Natural killer cell (primary cell): ENCODE results near the gene MS4A18. TPM values are rescaled to one million over a fixed set of nuclear protein-coding genes. Genes with fewer than 3 reads are reported as not detected.

Experiments used
- ATAC-seq, 3 donors: fragments of 150-1000 bp in 2 of 3; fragments of 200-7000 bp in 1 of 3; cut with Tn5 transposase; 1 replicate in 1 of 3; 2 replicates in 2 of 3; pipeline ENCODE4 v1.10.0; 2021; ENCODE audit warnings: mild to moderate bottlenecking in 2 of 3, moderate library complexity in 2 of 3
- DNase-seq, 2 donors: peaks; one replicate each; pipeline versions ENCODE4 v3.0.0 to v3.0.0-alpha.2; 2013 to 2021; ENCODE audit warnings: mixed read lengths in 1 of 2
- H3K27ac ChIP-seq: one replicate; pipeline ENCODE4 v1.5.1; 2013; ENCODE audit warnings: mild to moderate bottlenecking, low read length
- H3K27me3 ChIP-seq: one replicate; pipeline ENCODE4 v1.6.1; 2013; ENCODE audit warnings: low read length; ENCODE audit not compliant: control insufficient read depth, insufficient read depth
- H3K36me3 ChIP-seq: one replicate; pipeline ENCODE4 v1.6.1; 2013; ENCODE audit warnings: low read length; ENCODE audit not compliant: control insufficient read depth, insufficient read depth
- H3K4me1 ChIP-seq: one replicate; pipeline ENCODE4 v1.6.1; 2013; ENCODE audit warnings: low read length; ENCODE audit not compliant: control insufficient read depth, insufficient read depth
- H3K4me3 ChIP-seq: one replicate; pipeline ENCODE4 v1.5.1; 2013; ENCODE audit warnings: low read length
- H3K9me3 ChIP-seq: one replicate; pipeline ENCODE4 v1.6.1; 2013; ENCODE audit warnings: low read length; ENCODE audit not compliant: control insufficient read depth, insufficient read depth
- H3K27ac Mint-ChIP-seq, 2 donors: one replicate each; pipeline ENCODE4 v1.8.0; 2022; ENCODE audit warnings: mild to moderate bottlenecking in 2 of 2, mixed read lengths in 2 of 2, moderate library complexity in 1 of 2
- H3K27me3 Mint-ChIP-seq, 2 donors: one replicate each; pipeline ENCODE4 v1.8.0; 2022; ENCODE audit warnings: low read depth in 2 of 2, mixed read lengths in 2 of 2
- H3K36me3 Mint-ChIP-seq: one replicate; pipeline ENCODE4 v1.8.0; 2022; ENCODE audit warnings: mixed read lengths
- H3K4me1 Mint-ChIP-seq, 2 donors: one replicate each; pipeline ENCODE4 v1.8.0; 2022; ENCODE audit warnings: mixed read lengths in 2 of 2
- H3K4me3 Mint-ChIP-seq: one replicate; pipeline ENCODE4 v1.8.0; 2022; ENCODE audit warnings: mild to moderate bottlenecking, moderate library complexity, mixed read lengths
- H3K9me3 Mint-ChIP-seq, 2 donors: one replicate each; pipeline ENCODE4 v1.8.0; 2022; ENCODE audit warnings: mixed read lengths in 2 of 2
- CTCF ChIP-seq: fragments of 200-600 bp; IDR thresholded peaks from one replicate; pipeline ENCODE4 v1.8.0; 2022; ENCODE audit warnings: antibody characterized with exemption
- WGBS: methylation state at CpG from one replicate; pipeline ENCODE4 v1.1.7; 2013; ENCODE audit warnings: missing lambda C conversion rate; ENCODE audit not compliant: insufficient coverage; 5-methylcytosine and 5-hydroxymethylcytosine counted together
- intact Hi-C: fragments of 100-400 bp; cut with micrococcal nuclease; formaldehyde crosslinking; loops from one replicate; pipeline ENCODE4 v1.14.2; 2022
- total RNA-seq, 4 donors: library from RNA; stranded (reverse); fragments of 120-200 nt in 1 of 4; gene quantifications; one replicate each; pipeline versions ENCODE4 v1.2.3 to v1.2.4, GENCODE V29; 2013 to 2022

The MS4A18 gene
- total RNA-seq, 3 donors from 2014 or later (not counting 1 experiment from before 2014, with no cell fraction given) = not detected

GRCh38 chr11:60744114-60744513, 19.6 kb downstream of the MS4A18 start:
- Mint-ChIP-seq H3K27ac (no peak overlapping the region), H3K4me3 (no peak overlapping the region), H3K27me3 (peaks cover 0 to 14% of the 10 kb centered on the region in 2 donors), H3K36me3 (no peaks in the 10 kb centered on the region), H3K4me1 (no peaks in the 10 kb centered on the region), H3K9me3 (peaks cover 0 to 3% of the 10 kb centered on the region in 2 donors)
- Histone ChIP-seq H3K27me3 (no peaks in the 10 kb centered on the region), H3K36me3 (no peaks in the 10 kb centered on the region), H3K4me1 (no peaks in the 10 kb centered on the region), H3K9me3 (no peaks in the 10 kb centered on the region), H3K4me3 (no peak overlapping the region), H3K27ac (no peak overlapping the region)
- ATAC-seq (no peak), DNase-seq (no peak)
- intact Hi-C loops = no loop called here
- no peak for TF ChIP-seq CTCF
- WGBS = 98% methylated on average over 5 of the region's 5 CpGs

GRCh38 chr11:60747359-60747873, 22.9 kb downstream of the MS4A18 start:
- H3K9me3 ChIP-seq = no peaks in the 10 kb centered on the region
- H3K27ac Mint-ChIP-seq = no peak overlapping the region
- H3K27ac ChIP-seq = no peak overlapping the region
- intact Hi-C loops = no loop called here
- no peaks in the 10 kb centered on the region for H3K4me1 Mint-ChIP-seq
- H3K9me3 Mint-ChIP-seq = peaks cover 0 to 3% of the 10 kb centered on the region in 2 donors
- no peaks in the 10 kb centered on the region for H3K36me3 Mint-ChIP-seq
- DNase-seq = no peak
- 93% methylated on average over 14 of the region's 14 CpGs for WGBS
- H3K4me3 Mint-ChIP-seq = no peak overlapping the region
- H3K36me3 ChIP-seq = no peaks in the 10 kb centered on the region
- no peak for ATAC-seq
- H3K27me3 ChIP-seq = no peaks in the 10 kb centered on the region
- H3K27me3 Mint-ChIP-seq = peaks cover 7 to 12% of the 10 kb centered on the region in 2 donors
- H3K4me1 ChIP-seq = no peaks in the 10 kb centered on the region
- no peak overlapping the region for H3K4me3 ChIP-seq
- no peak for TF ChIP-seq CTCF

DNA sequence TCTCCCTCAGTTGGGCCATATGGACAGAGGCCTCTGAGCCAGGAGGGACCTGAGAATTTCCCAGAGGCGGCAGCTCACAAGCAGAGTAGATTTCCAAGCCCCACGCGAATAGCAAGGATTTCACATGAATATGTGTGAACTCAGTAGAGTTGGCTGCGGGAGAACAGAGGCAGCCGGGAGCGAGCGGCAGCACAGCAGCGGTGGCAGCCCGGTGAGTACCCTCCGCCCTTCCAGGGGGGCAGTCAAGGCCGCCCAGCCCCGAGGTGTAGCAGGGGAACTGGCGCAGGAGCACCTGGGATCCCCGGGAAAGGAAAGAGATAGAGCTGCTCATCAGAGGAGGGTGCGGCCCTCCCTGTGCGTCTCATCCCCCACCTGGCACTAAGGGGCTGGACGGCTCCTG, 23.7 kb downstream of the MS4A18 start:
- intact Hi-C loops = no loop called here
- no peak for TF ChIP-seq CTCF
- H3K27ac ChIP-seq = no peak overlapping the region
- no peaks in the 10 kb centered on the region for H3K4me1 ChIP-seq
- Mint-ChIP-seq H3K4me1 (no peaks in the 10 kb centered on the region), H3K27ac (no peak overlapping the region), H3K36me3 (no peaks in the 10 kb centered on the region), H3K27me3 (peaks cover 7 to 12% of the 10 kb centered on the region in 2 donors), H3K4me3 (no peak overlapping the region), H3K9me3 (peaks cover 0 to 3% of the 10 kb centered on the region in 2 donors)
- DNase-seq (no peak), ATAC-seq (no peak)
- no peaks in the 10 kb centered on the region for H3K9me3 ChIP-seq
- no peaks in the 10 kb centered on the region for H3K27me3 ChIP-seq
- 92% methylated on average over 17 of the region's 17 CpGs for WGBS
- no peaks in the 10 kb centered on the region for H3K36me3 ChIP-seq
- H3K4me3 ChIP-seq = no peak overlapping the region

GRCh38 chr11:60748821-60749220, 24.3 kb downstream of the MS4A18 start:
- no peak overlapping the region for H3K4me3 ChIP-seq
- WGBS = 73% methylated on average over 8 of the region's 8 CpGs
- Mint-ChIP-seq H3K4me3 (no peak overlapping the region), H3K27me3 (peaks cover 7 to 11% of the 10 kb centered on the region in 2 donors), H3K27ac (no peak overlapping the region), H3K36me3 (no peaks in the 10 kb centered on the region), H3K9me3 (peaks cover 0 to 3% of the 10 kb centered on the region in 2 donors), H3K4me1 (no peaks in the 10 kb centered on the region)
- no peaks in the 10 kb centered on the region for H3K27me3 ChIP-seq
- DNase-seq (no peak), ATAC-seq (no peak)
- intact Hi-C loops = no loop called here
- no peaks in the 10 kb centered on the region for H3K36me3 ChIP-seq
- H3K4me1 ChIP-seq = no peaks in the 10 kb centered on the region
- H3K9me3 ChIP-seq = no peaks in the 10 kb centered on the region
- H3K27ac ChIP-seq = no peak overlapping the region
- no peak for TF ChIP-seq CTCF
